ENCODE measurements around the gene GPR183. TPM values are rescaled to one million over a fixed set of nuclear protein-coding genes. Genes with fewer than 3 reads are reported as not detected.
"Not testable (repeated sequence)": the region's sequence is repeated elsewhere in the genome, so short reads cannot be mapped to it uniquely, and the experiment has no call there.

Gene GPR183
- total RNA-seq, 1 donor from 2014 or later = 0.70 TPM

GRCh38 chr13:99251921-99252320 is 55.3 kb downstream of the GPR183 start:
- DNase-seq (ENCODE audit: low spot score) = no peak
- ATAC-seq = no peak

GRCh38 chr13:99250982-99251825 is 56.0 kb downstream of the GPR183 start:
- ATAC-seq (no peak), DNase-seq (ENCODE audit: low spot score) (no peak)

- ATAC-seq; DNase-seq (ENCODE audit: low spot score): not testable (repeated sequence)
Measured at GRCh38 chr13:99249606-99250005, 57.6 kb downstream of the GPR183 start.

GRCh38 chr13:99249178-99249577 is 58.0 kb downstream of the GPR183 start:
- not testable (repeated sequence) for ATAC-seq; DNase-seq (ENCODE audit: low spot score)

GRCh38 chr13:99246100-99246499 is 61.1 kb downstream of the GPR183 start:
- DNase-seq (ENCODE audit: low spot score) (no peak), ATAC-seq (no peak)

Other genes with a start within 250 kb of the GPR183 start
- 33.4 TPM for gene UBAC2, start 106.5 kb downstream of the GPR183 start, total RNA-seq
- 0.15 TPM for gene GPR18, start 49.0 kb downstream of the GPR183 start, total RNA-seq
- gene TM9SF2, start 194.1 kb upstream of the GPR183 start, total RNA-seq = 90.8 TPM

All from left lobe of liver (tissue), 2 donors.